Kasumi-1 (cell line): ENCODE data around the gene RETREG1.
A peak's percentile ranks its signal among the peaks of the same experiment; 100 is the strongest.
"Not testable (repeated sequence)": the region's sequence is repeated elsewhere in the genome, so short reads cannot be mapped to it uniquely, and the experiment has no call there.

ENCODE experiments used
- DNase-seq, 2 experiments: peaks; one replicate each; lab custom pipeline; 2025; lab: John Stamatoyannopoulos, UW

RETREG1 gene, protein sequence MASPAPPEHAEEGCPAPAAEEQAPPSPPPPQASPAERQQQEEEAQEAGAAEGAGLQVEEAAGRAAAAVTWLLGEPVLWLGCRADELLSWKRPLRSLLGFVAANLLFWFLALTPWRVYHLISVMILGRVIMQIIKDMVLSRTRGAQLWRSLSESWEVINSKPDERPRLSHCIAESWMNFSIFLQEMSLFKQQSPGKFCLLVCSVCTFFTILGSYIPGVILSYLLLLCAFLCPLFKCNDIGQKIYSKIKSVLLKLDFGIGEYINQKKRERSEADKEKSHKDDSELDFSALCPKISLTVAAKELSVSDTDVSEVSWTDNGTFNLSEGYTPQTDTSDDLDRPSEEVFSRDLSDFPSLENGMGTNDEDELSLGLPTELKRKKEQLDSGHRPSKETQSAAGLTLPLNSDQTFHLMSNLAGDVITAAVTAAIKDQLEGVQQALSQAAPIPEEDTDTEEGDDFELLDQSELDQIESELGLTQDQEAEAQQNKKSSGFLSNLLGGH

DNA sequence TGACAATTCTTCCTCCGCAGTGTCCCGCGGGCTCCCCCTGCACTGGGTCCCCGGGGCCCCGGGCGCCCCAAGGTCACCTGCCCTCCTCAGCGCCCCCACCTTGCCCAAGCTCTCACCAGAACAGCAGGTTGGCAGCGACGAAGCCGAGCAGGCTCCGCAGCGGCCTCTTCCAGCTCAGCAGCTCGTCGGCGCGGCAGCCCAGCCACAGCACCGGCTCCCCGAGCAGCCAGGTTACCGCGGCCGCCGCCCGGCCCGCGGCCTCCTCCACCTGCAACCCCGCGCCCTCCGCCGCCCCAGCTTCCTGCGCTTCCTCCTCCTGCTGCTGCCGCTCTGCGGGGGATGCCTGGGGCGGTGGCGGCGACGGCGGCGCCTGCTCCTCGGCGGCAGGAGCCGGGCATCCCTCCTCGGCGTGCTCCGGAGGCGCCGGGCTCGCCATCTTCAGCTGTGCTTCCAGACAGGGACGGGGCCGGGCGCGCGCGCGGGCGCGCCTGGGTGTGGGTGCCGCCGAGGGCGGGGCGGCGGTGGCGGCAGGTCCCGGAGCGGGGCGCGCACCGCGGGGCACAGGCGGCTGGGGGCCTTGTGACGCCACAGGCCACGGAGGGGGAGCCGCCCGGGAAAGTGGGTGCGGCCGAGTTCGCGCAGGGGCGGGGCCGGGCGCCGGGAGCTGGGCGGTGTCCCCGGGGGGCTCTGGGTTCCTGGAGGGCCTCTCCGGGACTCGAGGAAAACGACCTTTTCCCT, at the start of gene RETREG1:
Gene RETREG1 (minus strand): TSS at position 462 of the 738 bp plus-strand sequence. CDS start 26 bp downstream, at position 436.
- peak; percentile 8 to 19 for DNase-seq

DNA sequence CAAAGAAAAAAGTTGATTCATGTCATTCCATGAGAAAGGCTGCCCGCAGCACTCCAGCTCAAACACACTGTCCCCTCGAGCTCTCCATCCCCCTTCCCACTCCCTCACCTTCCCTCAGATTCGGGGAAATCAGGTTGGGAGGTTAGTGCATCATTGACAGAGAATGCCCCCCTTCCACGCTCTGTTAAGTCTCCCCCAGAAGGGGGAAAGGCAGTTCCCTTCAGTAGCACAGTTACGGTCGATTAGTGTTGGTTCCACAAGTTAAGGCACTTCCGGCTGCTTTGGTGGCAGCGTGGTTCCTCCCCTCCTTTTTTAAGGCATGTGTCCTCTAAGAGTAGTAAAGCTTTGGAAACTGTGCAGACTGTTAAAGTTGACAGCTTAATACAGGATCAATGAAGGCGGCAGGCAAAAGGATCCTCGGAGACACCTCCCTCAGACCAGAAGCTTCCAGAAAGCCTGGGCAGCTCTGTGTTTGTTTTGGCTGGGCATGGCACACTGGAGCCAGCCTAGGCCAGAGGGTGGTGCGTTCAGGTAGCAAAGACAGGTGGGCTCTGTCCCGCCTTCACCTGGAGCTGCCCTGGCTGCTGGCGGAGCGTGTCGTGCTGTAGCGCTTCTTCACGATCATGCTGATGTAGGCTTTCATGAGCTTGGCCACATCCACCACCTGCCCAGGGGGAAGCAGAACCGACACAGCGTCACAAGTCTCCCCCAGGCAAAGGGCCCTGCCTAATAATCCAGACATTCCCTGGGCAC, 49.5 kb upstream of the RETREG1 start:
- no peak for DNase-seq

DNA sequence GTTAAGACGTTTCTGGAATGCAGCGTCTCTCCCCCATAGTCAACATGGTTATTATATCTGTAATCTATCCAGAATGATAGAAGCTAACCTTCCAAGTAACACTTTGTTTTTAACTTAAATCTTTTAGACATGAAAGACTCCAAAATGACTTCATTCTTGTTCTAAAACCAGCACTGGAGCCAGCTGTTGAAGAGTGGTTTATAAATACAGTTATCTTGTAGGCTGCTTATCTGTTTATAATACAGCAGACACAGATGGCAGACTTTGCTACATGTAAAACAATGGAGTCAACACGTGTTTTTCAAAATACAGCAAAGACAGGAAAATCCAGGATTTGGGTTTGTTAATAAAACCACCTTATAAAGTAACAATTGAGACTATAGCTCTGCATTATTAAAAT, 48.8 kb upstream of the RETREG1 start:
- DNase-seq: no peak

DNA sequence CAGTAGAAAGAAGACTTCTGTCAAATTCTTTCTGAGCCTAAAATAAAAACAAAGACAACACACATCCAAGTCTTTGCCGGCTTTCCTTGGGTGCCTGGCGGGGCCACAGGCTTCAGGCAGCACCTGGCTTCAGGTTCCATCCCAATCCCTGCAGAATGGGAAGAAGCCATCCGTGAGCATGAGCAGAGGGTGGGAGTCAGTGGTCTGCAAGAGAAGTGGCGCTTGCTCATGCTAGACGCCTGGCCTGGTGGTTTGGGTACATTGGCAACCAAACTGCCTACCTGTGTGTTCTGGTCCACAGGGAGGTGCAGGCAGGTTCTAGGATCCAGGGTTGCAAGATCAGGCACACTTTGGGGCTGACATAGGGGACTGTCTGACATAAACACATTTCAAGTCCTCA, 47.6 kb upstream of the RETREG1 start:
- DNase-seq: no peak

DNA sequence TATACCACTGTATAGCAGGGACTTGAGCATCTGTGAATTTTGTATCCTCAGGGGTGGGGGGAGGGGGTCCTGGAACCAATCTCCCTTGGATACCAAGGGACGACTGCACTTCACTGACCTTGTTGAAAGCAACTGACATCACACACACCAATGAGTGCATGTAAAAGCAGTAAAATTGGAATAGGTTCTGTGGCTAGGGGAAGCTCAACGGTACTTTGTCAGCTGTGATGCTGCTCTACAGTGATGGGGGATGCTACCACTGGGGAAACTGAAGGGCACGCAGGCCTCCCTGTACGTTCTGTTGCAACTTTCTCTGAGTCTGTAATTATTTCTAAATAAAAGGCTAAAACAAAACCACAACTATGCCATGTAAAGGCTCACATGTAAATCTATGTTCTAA, 47.0 kb upstream of the RETREG1 start:
- DNase-seq: no peak

DNA sequence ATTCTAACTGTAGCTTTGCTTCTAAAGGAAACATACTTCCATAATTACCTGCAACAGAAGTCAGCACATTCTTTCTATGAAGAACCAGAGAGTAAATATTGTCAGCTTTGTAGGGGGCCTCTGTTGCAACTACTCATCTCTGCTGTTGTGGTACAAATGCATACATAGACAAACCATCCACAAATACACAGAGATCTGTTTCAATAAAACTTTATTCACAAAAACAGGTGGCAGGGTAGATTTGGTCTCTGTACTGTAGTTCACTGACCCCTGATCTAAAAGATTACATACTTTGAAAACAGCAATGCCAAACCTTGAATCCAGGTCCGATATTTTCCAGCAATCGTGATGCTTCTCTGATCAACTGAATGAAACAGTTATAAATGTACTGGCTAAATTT, 44.9 kb upstream of the RETREG1 start:
- no peak for DNase-seq

DNA sequence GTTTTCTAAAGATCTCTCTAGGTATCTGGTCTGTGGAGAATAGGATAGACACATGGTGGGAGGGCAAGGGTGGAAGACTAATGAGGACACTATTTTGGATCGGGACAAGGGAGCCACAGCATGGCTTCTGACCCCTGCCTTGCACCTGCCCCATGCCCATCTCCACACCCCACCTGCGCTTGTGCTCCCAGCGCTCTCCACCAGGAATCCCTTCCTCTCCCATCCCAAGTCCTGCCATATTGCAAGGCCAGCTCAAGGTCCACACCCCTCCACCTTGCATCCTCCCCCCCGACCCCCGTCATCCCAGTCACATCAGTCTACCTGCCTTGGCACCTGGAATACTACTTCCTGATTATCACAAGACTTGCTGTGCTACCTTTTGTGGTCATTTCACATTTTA, 44.2 kb upstream of the RETREG1 start:
- DNase-seq: no peak

DNA sequence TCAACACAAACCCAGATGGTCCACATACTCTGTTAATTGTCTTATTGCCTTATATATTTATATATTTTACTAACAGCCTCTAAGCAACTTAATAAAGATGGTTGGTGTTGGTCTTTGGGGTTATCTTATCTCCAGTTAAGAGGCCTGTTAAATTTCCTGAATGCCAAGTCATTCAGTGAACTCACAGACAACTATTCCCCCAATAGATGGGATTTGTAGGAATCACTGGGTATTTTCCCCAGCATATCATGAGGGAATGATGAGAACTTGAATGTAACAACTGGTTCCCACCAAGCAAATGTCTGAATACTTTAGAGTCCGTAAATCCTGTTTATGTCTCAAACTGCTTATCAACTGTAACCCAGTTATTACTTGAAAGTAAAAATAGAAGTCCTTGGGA, 42.7 kb upstream of the RETREG1 start:
- DNase-seq: no peak

DNA sequence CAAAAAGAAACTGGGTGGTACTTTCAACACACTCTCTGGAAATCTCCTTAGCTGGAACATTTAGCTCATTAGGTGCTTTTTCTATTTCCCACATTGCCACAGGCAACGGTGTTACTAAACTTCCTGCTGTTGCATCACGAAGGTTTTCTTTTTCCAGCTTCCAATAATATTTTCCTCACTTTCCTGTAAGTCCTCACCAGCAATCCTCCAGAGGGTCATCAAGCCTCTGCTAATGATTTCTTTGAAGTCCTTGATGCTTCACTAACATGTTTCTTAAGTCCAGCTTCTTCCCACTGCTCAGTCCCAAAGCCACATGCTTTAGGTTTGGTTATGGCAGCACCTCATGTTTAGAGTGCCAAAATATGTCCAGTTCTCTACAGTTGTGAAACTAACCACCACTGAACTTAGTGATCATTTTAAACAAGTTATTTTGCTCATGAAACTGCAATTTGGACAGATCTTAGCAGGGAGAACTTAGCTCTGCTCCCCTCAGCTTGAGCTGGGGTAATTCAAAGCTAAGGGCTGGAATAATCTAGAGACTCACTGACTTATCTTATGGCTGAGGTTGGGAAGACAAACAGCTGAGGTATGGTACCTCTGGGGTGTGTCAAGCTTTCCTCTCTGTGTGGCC, 39.9 kb upstream of the RETREG1 start:
- DNase-seq: no peak

DNA sequence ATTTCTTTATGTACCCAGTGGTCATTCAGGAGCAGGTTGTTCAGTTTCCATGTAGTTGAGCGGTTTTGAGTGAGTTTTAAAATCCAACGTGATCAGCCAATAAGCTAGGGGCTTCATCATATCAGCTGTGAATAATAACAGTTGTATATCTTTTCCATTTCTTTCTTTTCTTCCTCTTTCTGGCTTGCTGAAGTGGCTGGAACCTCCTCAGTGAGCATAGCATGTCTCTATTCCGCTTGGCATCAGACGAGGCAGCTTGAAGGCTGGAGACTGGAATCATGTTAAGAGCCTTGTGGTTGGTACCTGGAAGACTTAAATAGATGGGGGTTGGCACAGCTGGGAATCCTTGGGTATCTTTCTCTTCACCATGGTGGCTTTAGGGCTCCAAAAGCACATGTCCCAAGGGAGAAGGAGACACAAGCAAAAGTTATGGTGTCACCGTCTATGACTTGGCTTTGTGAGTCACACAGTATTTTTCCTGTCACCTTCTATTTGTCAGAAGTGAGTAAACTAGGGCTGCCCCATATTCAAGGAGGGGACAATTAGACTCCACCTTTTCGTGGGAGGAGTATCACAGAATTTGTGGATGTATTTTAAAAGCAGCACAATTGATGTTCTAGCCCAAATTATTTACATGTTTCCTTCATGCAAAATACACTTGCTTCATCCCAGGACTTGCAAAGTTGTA, 38.0 kb upstream of the RETREG1 start:
- DNase-seq: no peak

DNA sequence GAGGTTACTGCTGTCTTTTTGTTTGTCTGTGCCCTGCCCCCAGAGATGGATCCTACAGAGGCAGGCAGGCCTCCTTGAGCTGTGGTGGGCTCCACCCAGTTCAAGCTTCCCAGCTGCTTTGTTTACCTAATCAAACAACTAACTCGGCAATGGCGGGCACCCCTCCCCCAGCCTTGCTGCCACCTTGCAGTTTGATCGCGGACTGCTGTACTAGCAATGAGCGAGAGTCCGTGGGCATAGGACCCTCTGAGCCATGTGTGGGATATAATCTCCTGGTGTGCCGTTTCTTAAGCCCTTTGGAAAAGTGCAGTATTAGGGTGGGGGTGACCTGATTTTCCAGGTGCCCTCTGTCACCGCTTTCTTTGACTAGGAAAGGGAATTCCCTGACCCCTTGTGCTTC, 31.9 kb upstream of the RETREG1 start:
- DNase-seq: not testable (repeated sequence)

DNA sequence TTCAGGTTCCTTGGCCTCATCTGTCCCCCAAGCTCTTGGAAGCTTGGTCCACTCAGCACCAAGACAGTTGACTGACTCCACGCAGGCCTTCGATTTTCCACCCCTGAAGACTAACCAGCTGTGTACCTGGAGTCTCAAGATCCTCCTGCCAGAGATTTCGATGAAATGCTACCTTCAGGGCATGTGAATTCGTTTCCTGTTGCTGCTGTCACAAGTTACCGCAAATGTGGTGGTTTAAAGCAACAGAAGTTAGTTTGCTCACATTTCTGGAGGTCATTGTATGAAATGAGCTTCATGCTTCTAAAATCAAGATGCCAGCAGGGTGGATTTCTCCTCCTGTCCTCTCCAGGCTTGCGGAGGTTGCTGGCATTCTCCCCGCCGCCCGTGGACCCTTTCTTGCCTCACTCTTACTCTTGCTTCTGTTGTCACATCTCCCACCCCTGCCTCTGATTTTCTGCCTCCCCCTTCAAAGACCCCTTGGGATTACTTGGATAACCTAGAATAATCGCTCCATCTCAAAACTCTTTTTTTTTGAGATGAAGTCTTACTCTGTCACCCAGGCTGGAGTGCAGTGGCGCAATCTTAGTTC, 27.6 kb upstream of the RETREG1 start:
- DNase-seq: no peak

DNA sequence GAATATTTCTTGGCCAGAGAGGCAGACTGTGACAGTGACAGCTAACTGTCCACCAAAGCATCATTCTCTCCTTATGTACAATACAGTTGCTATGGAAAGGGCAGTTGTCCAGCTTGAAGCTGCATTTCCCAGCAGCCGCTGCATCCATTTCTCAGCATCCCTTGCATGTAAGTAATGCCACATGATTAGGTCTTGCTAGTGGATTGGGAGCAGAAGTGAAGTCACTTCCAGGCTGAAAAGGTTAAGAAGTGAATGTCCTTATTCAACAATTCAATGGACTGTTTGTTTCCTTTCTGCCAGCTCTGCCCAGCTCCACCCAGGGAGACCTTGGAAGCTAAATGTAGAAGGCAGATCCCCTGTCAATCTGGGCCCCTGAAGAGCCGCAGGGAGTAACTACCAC, 26.1 kb upstream of the RETREG1 start:
- no peak for DNase-seq

DNA sequence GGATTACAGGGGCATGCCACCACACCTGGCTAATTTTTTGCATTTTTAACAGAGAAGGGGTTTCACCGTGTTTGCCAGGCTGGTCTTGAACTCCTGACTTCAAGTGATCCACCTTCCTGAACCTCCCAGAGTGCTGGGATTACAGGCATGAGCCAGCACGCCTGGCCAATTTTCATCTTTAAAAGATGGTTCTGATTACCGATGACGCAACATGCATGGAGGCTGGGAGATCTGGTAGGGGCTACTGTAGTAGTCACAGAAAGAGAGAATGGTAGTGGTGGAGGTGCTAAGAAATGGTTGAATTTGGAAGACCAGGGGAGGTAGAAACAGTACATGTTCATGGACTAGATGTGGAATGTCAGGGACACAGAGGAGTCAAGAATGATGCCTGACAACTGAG, 22.4 kb upstream of the RETREG1 start:
- no peak for DNase-seq

DNA sequence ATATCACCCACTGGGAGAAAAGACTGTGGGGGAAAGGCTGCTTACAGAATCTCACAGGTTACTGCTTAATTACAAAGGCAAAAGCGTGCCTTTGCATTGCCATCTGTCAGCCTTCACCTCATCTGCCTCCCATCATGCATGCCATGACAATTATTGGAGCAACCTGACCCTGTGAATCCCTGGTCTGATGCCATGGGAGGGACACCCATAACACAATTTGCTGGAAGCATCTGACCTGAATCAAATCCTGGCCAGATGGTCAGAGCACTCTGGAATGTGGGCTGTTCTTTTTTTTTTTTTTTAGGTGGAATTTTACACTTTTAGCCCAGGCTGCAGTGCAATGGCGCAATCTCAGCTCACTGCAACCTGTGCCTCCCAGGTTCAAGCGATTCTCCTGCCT, 11.6 kb upstream of the RETREG1 start:
- DNase-seq: no peak

DNA sequence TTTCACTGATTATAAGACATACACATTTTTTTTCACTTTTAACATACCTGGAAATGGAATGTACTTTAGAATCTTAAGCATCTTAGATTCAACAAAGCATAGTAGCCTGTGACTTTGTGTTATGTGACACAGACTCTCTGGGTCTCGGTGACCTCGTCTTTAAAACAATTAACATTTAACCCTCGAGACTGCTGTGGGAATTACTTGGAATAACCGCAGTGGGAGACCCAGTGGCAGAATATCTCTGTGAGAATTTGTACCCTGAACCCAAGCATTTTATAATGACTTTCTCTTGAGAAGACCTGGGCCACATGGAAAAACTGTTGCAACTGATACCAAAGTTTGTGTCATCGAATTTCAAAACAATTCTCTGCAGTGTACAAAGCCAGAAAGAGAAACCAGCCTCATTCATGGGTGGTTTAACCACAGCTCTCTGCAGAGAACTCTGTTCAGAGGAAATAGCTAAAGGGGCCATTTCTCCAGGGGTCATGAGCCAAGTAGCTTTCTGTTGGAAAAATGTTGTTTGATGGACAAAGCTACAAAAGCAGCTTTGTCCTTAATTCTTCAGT, 10.0 kb upstream of the RETREG1 start:
- peak; percentile 59 to 68 for DNase-seq

DNA sequence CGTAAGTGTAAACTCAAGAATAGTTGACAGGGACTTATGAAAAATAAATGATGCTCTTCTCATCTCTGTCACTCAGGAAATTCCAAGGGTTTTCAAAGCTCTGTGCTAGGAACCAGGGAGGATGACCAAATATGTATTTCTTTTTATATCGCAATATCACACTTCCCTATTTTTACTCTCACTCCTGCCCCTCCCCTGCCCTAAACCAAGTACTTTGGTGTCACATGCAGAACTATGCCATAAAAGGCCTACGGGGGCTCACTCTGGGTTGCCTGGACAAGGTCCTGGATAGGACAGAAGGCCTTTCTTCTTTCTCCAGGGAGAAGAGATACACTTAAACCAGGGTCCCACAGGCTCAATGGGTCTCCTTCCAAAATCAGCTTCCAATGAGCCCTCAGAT, 8.3 kb upstream of the RETREG1 start:
- peak; percentile 70 to 77 for DNase-seq

DNA sequence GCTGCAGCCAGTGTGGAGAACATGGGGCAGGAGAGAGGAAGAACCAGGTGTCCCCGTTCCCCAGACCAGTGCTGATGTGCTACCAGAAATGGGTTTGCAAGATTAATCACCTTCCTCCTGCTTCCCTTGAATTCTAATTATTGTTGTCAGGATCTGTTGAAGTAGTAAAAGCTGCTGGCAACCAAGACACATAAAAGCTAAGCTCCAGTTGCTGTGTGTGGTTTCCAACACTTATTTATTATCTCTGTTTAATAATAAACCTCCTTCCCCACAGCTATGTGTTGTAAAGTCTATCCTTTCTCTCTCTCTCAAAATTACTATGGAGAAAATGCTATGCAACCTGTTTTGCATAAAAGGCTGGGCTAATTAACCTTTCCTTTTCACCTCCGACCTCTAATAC, 2.3 kb upstream of the RETREG1 start:
- no peak for DNase-seq

DNA sequence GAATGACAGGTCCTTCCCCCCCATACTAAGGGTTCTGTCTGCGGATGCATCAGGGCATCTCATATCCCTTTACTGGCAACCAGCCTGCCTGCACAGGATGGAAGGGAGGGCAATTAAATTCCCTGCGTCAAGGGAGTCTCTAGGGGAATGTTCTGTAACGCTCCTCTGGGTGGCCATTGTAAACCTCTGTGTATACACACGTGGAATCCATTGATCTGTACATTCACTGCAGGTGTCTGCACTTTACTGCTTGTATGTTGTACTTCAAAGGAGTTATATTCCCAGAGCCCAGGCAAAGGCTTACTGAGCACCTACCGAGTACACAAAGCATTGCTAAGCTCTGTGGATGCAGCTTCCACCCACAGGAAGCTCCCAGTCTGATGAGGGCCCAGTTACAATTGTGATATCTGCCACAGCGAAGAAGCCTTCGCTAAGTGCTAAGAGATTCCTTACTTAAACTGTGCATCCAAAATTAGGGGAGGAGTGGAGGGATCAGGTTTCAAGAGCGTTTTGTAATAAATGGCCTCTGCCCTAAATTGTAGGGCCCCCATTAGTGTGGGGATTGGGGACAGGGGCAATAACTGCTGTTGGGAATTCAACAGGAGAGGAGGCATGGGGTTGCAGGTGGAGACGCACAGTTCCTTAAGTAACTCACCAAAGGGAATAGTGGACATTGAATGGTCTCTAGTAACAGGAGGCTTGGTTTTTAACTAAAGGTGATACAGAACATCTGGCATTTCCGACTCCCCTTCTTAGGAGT, 1.5 kb upstream of the RETREG1 start:
- DNase-seq: no peak
